ENCODE results near the gene NYNRIN.

NYNRIN gene

DNA sequence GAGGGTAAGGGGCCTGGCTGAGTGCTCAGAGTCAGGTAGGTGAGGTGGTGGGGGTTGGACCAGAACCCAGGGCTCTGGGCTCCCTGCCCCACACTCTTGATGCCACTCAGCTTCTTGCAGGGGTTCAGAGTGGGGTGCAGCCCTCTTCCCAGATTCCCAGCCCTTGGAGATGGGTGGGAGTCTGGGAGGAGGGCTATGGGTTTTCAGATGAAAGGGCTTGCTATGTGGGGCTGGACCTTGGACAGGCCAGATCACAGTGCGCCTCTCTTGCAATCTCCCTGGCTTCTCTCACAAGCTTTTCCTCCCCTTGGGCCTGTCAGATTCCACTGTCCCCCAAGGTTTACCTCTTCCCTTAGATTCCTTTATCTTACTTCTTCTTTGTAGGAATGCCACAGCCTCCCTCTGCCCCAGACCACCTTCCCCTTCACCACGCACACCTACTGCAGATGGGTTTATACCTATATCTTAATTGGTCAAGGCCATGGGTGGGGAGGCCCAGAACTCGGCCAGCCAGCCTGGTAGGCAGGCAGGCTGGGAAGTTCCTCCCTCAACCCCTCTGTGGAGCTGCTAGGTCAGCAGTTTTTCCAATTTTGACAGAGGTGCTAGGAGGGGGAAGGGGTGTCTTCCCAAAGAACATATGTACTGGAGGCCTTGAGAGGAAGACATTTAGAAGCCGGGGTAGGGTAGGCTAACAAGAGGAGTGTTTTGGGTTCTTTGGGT is 1.4 kb downstream of the NYNRIN start:
- TF ChIP-seq OSR1 (CRISPR knock-in tag; IDR thresholded peaks at IDR 0.05) (no peak), RARB (CRISPR knock-in tag; IDR thresholded peaks at IDR 0.05) (no peak), ESRRG (CRISPR knock-in tag; IDR thresholded peaks at IDR 0.05) (no peak), BACH2 (CRISPR knock-in tag; IDR thresholded peaks at IDR 0.05; ENCODE audit: borderline replicate concordance) (no peak), CSDC2 (CRISPR knock-in tag; IDR thresholded peaks at IDR 0.05) (no peak), ISL1 (CRISPR knock-in tag; IDR thresholded peaks at IDR 0.05) (no peak), TOX (CRISPR knock-in tag; IDR thresholded peaks at IDR 0.05; ENCODE audit: borderline replicate concordance) (no peak), ZNF70 (CRISPR knock-in tag; IDR thresholded peaks at IDR 0.05) (no peak), ZFP30 (CRISPR knock-in tag; IDR thresholded peaks at IDR 0.05) (no peak), ZNF565 (CRISPR knock-in tag; conservative IDR thresholded peaks at IDR 0.05; ENCODE audit: low read depth) (no peak), ZNF8 (CRISPR knock-in tag; IDR thresholded peaks at IDR 0.05) (no peak), GLIS3 (CRISPR knock-in tag; IDR thresholded peaks at IDR 0.05) (no peak), ARNTL (CRISPR knock-in tag; IDR thresholded peaks at IDR 0.05; ENCODE audit: borderline replicate concordance, low read depth) (no peak), ZFP3 (CRISPR knock-in tag; IDR thresholded peaks at IDR 0.05) (no peak), SNAI2 (CRISPR knock-in tag; IDR thresholded peaks at IDR 0.05) (no peak)
- TF ChIP-seq, protein P1, sequence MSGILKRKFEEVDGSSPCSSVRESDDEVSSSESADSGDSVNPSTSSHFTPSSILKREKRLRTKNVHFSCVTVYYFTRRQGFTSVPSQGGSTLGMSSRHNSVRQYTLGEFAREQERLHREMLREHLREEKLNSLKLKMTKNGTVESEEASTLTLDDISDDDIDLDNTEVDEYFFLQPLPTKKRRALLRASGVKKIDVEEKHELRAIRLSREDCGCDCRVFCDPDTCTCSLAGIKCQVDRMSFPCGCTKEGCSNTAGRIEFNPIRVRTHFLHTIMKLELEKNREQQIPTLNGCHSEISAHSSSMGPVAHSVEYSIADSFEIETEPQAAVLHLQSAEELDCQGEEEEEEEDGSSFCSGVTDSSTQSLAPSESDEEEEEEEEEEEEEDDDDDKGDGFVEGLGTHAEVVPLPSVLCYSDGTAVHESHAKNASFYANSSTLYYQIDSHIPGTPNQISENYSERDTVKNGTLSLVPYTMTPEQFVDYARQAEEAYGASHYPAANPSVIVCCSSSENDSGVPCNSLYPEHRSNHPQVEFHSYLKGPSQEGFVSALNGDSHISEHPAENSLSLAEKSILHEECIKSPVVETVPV (CRISPR knock-in tag; IDR thresholded peaks at IDR 0.05): no peak
- TF ChIP-seq, protein P2, sequence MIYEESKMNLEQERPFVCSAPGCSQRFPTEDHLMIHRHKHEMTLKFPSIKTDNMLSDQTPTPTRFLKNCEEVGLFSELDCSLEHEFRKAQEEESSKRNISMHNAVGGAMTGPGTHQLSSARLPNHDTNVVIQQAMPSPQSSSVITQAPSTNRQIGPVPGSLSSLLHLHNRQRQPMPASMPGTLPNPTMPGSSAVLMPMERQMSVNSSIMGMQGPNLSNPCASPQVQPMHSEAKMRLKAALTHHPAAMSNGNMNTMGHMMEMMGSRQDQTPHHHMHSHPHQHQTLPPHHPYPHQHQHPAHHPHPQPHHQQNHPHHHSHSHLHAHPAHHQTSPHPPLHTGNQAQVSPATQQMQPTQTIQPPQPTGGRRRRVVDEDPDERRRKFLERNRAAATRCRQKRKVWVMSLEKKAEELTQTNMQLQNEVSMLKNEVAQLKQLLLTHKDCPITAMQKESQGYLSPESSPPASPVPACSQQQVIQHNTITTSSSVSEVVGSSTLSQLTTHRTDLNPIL (CRISPR knock-in tag; IDR thresholded peaks at IDR 0.05; ENCODE audit: low read depth): no peak
- TF ChIP-seq, protein P3, sequence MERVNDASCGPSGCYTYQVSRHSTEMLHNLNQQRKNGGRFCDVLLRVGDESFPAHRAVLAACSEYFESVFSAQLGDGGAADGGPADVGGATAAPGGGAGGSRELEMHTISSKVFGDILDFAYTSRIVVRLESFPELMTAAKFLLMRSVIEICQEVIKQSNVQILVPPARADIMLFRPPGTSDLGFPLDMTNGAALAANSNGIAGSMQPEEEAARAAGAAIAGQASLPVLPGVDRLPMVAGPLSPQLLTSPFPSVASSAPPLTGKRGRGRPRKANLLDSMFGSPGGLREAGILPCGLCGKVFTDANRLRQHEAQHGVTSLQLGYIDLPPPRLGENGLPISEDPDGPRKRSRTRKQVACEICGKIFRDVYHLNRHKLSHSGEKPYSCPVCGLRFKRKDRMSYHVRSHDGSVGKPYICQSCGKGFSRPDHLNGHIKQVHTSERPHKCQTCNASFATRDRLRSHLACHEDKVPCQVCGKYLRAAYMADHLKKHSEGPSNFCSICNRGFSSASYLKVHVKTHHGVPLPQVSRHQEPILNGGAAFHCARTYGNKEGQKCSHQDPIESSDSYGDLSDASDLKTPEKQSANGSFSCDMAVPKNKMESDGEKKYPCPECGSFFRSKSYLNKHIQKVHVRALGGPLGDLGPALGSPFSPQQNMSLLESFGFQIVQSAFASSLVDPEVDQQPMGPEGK (CRISPR knock-in tag; IDR thresholded peaks at IDR 0.05; ENCODE audit: borderline replicate concordance): no peak
- TF ChIP-seq, protein P4, sequence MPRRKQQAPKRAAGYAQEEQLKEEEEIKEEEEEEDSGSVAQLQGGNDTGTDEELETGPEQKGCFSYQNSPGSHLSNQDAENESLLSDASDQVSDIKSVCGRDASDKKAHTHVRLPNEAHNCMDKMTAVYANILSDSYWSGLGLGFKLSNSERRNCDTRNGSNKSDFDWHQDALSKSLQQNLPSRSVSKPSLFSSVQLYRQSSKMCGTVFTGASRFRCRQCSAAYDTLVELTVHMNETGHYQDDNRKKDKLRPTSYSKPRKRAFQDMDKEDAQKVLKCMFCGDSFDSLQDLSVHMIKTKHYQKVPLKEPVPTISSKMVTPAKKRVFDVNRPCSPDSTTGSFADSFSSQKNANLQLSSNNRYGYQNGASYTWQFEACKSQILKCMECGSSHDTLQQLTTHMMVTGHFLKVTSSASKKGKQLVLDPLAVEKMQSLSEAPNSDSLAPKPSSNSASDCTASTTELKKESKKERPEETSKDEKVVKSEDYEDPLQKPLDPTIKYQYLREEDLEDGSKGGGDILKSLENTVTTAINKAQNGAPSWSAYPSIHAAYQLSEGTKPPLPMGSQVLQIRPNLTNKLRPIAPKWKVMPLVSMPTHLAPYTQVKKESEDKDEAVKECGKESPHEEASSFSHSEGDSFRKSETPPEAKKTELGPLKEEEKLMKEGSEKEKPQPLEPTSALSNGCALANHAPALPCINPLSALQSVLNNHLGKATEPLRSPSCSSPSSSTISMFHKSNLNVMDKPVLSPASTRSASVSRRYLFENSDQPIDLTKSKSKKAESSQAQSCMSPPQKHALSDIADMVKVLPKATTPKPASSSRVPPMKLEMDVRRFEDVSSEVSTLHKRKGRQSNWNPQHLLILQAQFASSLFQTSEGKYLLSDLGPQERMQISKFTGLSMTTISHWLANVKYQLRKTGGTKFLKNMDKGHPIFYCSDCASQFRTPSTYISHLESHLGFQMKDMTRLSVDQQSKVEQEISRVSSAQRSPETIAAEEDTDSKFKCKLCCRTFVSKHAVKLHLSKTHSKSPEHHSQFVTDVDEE (CRISPR knock-in tag; IDR thresholded peaks at IDR 0.05): no peak
- ATAC-seq: no peak

DNA sequence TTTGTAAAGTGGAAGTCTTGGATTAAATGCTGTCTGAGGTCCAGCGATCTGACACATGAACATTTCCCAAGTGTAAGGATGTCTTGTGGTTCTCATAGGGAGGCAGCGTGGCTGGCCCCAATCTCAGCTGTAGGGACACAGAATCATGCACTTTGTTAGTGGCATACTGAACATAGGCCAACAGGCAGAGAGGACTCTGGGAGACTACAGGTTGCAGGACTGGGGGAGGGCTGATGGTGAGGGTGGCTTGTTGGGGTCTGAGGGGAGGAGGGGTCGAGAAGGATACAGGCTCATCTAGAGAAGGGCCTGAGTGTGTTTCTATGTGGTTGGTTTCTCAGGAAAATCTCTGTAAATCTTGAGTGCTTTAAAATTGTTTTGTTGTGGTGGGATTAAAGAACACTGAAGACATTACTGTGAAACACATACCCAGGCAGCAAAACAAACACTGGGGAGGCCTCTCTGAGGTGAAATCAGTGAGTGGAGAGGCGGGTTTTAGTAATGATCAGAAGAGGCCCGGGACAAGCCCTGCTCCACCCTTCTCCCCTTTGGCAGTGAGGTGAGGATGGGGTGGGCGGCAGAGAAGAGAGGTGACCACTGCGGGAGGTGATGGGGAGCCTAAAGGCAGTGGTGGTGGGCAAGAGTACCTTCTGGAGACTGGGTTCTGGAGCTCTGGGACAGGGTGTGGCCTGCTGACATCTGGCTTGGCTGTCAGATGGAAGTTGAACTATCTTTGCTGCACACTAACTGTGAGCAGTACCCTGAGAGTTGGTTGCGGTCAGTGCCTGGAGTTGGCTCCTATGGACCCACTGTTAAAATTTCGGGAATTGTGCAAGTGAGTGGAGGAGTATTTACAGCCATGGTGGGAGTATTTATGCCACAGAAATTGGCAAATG is 3.3 kb downstream of the NYNRIN start:
- no peak for ATAC-seq
- TF ChIP-seq ZFP30 (CRISPR knock-in tag; IDR thresholded peaks at IDR 0.05) (no peak), ZFP3 (CRISPR knock-in tag; IDR thresholded peaks at IDR 0.05) (no peak), ZNF70 (CRISPR knock-in tag; IDR thresholded peaks at IDR 0.05) (no peak), TCF4 (CRISPR knock-in tag; IDR thresholded peaks at IDR 0.05; ENCODE audit: borderline replicate concordance) (no peak), SNAI2 (CRISPR knock-in tag; IDR thresholded peaks at IDR 0.05) (no peak)
- TF ChIP-seq, protein P4 (CRISPR knock-in tag; IDR thresholded peaks at IDR 0.05): no peak
- TF ChIP-seq, protein P5, sequence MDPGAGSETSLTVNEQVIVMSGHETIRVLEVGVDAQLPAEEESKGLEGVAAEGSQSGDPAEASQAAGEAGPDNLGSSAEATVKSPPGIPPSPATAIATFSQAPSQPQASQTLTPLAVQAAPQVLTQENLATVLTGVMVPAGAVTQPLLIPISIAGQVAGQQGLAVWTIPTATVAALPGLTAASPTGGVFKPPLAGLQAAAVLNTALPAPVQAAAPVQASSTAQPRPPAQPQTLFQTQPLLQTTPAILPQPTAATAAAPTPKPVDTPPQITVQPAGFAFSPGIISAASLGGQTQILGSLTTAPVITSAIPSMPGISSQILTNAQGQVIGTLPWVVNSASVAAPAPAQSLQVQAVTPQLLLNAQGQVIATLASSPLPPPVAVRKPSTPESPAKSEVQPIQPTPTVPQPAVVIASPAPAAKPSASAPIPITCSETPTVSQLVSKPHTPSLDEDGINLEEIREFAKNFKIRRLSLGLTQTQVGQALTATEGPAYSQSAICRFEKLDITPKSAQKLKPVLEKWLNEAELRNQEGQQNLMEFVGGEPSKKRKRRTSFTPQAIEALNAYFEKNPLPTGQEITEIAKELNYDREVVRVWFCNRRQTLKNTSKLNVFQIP (CRISPR knock-in tag; IDR thresholded peaks at IDR 0.05; ENCODE audit: borderline replicate concordance, low read depth): no peak
- TF ChIP-seq, protein P3 (CRISPR knock-in tag; IDR thresholded peaks at IDR 0.05; ENCODE audit: borderline replicate concordance): no peak
- TF ChIP-seq, protein P2 (CRISPR knock-in tag; IDR thresholded peaks at IDR 0.05; ENCODE audit: low read depth): no peak
